GM19438 (cell line): Measurements from ENCODE around the gene AGGF1.
"Not testable (repeated sequence)": the region's sequence is repeated elsewhere in the genome, so short reads cannot be mapped to it uniquely, and the experiment has no call there.

Experiments used
- ATAC-seq: cut with Tn5 transposase; IDR thresholded peaks from one replicate; pipeline ENCODE4 v1.9.1; 2021; ENCODE audit warnings: low read depth; ENCODE audit not compliant: unreplicated experiment

Gene AGGF1

DNA sequence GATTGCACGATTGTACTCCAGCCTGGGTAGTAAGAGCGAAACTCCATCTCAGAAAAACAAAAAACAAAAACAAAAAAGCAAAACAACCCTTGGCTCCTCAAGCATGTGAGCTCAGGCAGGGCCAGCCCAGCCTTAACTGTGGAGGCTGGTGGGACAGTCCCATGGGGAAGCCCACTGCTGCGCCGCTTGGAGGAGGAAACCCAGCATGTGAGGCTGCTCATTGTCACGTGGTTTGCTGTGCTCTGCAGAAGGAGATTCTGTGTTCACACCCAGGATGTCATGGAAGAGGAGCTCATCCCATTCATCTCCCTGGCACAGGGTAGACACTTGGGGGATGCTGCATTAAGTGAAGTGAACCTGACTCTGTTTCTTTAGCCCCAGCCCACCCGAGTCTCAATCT is 52.9 kb downstream of the AGGF1 start:
- no peak for ATAC-seq

GRCh38 chr5:77086368-77086688 is 56.1 kb downstream of the AGGF1 start:
- ATAC-seq: no peak

- ATAC-seq: peak; percentile 69
These were observed 56.7 kb downstream of the AGGF1 start, which contains the start of gene ZBED3 for GRCh38 chr5:77086689-77087483. ZBED3 (minus strand) TSS chr5:77087285; CDS start chr5:77077878, 9,407 bp downstream.

DNA sequence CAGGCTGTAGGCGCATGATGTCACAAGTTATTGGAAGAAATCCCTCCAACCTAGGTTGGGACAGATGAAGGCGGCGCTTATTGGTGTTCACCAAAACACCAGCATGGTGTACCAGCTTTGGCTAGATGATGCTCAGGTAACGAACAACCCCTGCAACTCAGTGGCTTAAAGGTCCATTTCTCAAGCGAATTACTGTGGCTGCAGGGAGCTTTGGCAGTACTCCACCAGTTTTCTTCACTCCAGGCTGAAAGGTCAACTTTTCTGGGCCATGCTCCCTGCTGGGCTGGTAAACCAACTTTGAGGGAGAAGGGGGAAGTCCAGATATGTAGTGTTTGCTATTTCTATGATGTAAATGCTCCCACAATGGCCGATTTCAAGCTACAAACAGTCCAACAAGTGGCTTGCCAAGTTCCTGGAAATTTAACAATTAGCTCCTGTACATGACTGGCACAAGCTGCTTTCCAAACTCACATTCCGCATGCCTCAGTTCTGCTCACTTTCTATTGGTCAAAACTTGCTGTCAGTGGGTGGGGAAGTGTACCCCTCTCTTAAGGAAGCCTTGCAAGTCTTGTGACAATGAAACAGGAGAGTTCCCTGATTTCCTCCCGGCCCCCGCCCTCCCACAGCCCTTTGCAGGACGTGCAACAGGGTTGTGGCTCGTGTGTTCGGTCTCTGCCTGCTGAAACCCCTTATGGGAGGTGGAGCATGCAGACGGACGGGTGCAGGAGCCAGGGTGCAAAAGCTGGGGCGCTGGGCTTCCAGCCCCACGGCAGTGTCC is 57.5 kb downstream of the AGGF1 start:
- ATAC-seq: no peak

DNA sequence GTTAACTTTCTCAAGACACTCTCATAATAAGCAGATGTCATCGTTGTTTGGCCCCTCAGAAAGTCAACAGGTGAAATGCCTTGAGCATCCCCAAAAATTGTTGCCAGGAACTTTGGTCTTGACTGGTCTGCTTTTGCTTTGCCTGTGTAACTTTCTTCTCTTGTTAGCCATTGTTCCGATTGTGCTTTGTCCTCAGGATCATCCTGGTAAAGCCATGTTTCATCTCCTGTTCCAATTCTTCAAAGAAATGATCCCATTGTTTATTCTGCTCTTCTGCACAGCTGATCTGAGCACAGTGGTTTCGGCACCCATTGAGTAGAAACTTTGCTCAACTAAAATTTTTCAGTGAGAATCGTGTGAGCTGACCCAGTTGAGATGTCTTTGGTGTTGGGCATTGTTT is 65.0 kb downstream of the AGGF1 start:
- ATAC-seq: no peak

DNA sequence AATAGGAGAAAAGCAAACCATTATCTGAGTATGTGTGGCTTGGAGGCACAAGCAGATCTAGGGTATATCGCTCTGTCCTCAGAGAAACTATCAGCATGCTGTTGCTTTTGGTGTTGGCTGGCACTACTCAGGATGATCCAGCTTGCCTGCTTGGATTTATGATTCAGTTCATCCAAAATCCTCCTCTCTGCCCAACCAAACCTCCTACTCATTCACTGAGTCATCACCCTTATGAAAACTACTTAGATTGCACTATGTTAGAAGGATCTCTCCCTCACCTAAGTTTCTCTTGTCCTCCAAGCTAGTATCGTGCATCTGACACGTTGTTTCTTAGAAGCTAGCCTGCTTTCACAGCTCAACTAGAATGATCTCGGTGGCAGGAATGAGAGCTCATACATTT is 71.1 kb downstream of the AGGF1 start:
- no peak for ATAC-seq

DNA sequence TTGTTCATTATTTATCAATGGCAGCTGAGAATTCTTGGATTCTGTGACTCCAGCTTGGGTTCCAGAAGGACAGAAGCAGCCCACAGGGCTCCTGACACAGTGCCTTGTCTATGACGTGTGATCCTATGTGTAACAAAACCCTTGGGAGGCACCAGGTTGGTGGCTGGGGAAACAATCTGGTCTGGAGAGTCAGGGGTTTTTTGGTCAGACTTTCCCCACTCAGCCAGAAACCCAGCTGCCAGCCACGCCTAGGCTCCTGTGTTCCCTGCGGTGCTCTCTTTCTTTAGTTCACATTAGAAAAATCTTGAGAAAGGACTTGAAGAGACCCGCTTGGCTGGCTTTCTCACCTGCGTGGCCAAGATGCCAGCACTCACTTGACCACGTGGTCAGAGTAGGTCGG is 72.3 kb downstream of the AGGF1 start:
- no peak for ATAC-seq

- ATAC-seq: no peak
These were observed 73.3 kb downstream of the AGGF1 start for GRCh38 chr5:77103457-77103856.

DNA sequence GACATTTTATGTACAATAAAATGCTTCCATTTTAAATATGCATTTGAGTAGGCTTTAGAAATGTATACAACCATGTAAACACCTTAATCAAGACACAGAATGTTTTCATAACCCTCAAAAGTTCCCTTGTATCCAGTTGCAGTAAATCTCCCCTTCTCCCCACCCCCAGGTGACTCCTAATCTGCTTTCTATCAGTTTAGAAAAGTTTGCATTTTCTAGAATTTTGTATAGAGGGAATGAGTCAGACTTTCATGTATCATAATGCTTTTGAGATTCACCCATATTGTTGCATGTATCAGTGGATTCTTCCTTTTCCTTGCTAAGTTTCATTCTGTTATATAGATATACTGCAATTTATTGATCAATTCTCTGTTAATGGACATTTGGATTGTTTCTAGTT is 74.6 kb downstream of the AGGF1 start:
- no peak for ATAC-seq

GRCh38 chr5:77107035-77107434 is 76.8 kb downstream of the AGGF1 start:
- not testable (repeated sequence) for ATAC-seq
